GM18520 (cell line): Measurements from ENCODE around the gene GNAL.
"Not testable (repeated sequence)": the region's sequence is repeated elsewhere in the genome, so short reads cannot be mapped to it uniquely, and the experiment has no call there.

Experiments used
- ATAC-seq: cut with Tn5 transposase; IDR thresholded peaks from one replicate; pipeline ENCODE4 v1.9.1; 2021; ENCODE audit not compliant: unreplicated experiment

GNAL gene

DNA sequence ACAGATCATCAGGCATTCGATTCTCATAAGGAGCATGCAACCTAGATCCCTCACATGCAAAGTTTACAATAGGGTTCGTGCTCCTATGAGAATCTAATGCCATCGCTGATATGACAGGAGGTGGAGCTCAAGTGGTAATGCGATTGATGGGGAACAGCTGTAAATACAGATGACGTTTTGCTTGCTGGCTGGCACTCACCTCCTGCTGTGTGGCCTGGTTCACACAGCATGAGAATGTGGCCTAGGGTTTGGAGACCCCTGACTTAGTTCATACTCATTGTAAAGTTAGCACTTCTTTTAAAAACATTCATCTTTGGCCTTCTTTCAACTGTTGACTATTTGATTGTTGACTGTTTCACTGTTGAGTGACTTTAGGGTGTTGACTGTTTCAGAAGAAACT lies 153.5 kb downstream of the GNAL start:
- ATAC-seq, result no peak

DNA sequence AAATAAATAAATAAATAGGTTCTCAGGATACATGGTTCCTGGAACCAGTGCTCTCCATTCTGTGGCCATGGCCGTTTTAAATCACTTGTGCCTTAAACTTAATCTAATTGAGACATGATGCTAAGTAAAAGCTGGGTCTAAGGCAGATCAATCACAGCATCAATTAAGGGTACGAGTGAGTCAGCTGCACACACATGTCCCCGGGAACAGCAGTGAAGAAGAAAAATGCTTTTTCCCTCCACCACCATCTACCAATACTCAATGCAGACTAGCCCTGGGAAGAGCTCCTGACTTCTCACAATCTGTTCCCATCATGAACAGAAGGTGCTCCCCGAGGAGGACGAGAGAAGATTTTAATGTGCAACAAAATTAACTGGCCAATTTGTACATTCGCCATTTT lies 155.4 kb downstream of the GNAL start:
- no peak for ATAC-seq

DNA sequence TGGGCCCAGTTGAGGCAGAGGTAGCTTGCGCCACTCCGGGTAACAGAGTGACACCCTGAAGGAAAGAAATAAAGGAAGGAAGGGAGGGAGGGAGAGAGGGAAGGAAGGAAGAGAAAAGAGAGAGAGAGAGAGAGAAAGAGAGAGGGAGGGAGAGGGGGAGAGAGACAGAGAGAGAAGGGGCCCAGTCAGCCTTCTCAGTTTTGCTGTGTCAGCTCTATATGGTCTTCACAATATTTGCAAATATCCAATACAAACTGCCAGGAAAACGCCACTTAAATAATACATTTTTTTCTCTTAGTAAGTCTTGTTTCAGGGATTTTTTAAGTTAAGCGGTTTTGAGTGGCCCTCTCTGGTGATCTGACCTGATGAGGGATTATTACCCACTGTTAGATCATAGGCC lies 156.6 kb downstream of the GNAL start:
- no peak for ATAC-seq

DNA sequence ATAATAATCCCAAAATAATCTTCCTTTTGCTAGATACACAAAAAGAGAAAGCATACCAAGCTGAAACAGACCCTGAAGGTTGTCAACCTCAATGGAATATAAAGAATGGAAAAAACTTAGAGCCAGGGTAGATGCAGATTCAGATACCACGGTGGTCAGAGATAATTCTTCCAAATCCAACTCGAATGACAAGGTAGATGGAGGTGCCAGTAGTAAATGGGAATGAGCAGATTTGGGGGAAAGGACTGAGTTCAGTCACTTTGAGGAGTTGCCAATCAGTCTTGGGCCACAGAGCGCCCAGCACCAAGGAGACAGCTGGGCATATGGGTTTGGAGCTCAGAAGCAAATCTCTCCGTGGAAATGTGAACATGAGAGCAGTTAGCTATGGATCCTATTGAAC lies 158.7 kb downstream of the GNAL start:
- ATAC-seq, result no peak

DNA sequence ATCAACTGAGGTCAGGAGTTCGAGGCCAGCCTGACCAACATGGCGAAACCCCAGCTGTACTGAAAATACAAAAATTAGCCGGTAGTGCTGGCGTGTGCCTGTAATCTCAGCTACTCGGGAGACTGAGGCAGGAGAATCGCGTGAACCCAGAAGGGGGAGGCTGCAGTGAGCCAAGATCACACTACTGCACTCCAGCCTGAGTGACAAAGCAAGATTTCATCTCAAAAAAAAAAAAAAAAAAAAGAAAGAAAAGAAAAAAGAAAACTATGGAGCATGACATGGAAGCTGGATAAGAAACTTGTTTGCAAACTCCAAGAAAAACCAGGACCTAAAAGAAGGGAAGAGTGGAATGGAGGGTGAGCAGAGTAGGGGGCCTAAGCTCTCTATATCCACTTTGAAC lies 160.2 kb downstream of the GNAL start:
- ATAC-seq, result no peak

DNA sequence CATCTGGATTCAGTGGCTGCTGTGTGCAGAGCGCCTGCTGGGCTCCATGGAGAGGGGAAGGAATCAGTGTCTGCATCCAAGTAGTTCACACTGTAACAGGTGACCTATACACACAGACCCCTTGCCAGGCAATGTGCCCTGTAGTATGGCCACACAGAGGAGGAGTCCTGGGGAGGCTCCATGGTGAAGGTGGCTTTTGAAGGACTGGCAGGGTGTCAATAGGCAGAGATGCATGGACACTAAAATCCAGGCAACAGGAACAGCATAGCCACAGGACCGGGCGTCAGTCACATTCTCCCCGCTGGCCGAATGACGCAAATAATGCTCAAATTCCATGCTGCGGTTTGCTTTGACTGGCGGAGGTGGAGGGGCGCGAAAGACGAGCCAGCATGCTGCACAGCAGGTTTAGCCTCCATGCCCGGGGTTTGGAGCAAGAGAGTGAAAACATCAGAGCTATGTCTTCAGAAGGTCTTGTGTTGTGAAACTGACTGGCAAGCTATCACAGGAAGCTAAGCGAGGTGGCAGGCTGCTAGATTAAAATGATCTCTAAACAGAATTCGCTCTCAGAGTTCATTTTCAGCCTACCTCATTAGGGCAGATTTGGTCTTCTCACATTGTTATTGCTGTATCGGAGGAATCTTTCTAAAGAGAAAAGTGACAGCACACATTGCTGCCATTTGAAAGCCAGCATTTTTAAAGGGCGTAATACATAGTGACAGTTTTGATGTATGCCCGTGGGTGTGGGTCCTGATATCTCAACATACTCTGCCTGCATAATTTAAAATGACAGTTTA lies 161.0 kb downstream of the GNAL start:
- no peak for ATAC-seq

DNA sequence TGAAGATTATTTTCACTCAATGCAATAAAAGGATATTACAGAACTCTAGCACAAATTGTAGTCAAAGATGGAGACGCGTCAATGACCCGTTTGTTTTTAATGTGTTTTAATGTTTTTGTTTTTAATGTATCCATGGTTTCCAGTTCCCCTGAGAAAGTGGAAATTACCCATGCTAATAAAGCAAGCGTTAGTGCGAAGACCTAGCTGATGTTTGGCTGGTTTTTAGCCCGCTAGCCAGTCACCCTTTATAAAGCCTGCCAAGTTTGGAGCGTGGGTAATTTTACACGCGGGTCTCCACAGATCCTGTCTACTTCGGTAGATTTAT lies 161.7 kb downstream of the GNAL start:
- ATAC-seq, result peak; percentile 23

DNA sequence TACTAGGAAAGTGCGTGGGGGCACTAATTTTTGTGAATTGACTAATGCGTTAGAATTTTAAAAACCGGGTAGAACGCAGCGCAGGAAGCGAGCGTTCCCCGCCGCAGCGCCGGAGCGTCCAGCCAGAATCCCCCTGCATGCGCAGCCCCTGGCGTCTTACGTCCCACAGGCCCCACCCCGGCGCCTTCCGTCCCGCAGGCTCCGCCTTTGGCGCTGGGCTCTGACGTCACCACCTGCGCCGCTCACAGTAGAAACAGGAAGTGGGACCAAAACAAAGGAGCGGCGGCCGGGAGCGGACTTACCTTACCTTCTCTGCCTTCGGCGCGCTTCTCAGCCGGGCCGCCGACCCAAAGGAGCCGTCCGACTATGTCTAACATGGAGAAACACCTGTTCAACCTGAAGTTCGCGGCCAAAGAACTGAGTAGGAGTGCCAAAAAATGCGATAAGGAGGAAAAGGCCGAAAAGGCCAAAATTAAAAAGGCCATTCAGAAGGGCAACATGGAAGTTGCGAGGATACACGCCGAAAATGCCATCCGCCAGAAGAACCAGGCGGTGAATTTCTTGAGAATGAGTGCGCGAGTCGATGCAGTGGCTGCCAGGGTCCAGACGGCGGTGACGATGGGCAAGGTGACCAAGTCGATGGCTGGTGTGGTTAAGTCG lies 162.2 kb downstream of the GNAL start, which contains the start of gene CHMP1B:
Gene CHMP1B (plus strand): TSS at position 268 of the 660 bp plus-strand sequence. CDS start 99 bp downstream, at position 367.
- ATAC-seq, result peak; percentile 83

DNA sequence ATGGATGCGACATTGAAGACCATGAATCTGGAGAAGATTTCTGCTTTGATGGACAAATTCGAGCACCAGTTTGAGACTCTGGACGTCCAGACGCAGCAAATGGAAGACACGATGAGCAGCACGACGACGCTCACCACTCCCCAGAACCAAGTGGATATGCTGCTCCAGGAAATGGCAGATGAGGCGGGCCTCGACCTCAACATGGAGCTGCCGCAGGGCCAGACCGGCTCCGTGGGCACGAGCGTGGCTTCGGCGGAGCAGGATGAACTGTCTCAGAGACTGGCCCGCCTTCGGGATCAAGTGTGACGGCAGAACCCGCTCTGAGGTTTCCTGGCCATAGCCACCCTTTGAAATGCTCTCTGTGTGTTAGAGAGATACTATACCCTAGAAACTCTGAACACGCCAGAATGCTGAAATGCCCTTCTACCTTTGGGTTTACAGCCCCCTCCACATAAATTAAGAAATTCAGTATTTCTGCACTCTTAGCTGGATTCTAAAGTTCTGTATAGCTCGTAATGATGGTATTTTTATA lies 162.8 kb downstream of the GNAL start:
- no peak for ATAC-seq

DNA sequence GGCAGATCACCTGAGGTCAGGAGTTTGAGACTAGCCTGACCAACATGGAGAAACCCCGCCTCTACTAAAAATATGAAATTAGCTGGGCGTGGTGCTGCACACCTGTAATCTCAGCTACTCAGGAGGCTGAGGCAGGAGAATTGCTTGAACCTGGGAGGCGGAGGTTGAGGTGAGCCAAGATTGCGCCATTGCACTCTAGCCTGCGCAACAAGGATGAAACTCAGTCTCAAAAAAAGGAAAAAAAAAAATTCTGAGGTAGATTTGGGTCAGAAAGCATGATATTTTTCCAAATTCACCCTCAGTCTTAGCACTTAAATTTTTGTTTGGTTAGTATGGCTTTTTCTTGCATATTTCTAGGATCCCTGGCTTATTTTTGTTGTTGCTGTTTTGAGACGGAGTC lies 165.5 kb downstream of the GNAL start:
- ATAC-seq, result not testable (repeated sequence)

DNA sequence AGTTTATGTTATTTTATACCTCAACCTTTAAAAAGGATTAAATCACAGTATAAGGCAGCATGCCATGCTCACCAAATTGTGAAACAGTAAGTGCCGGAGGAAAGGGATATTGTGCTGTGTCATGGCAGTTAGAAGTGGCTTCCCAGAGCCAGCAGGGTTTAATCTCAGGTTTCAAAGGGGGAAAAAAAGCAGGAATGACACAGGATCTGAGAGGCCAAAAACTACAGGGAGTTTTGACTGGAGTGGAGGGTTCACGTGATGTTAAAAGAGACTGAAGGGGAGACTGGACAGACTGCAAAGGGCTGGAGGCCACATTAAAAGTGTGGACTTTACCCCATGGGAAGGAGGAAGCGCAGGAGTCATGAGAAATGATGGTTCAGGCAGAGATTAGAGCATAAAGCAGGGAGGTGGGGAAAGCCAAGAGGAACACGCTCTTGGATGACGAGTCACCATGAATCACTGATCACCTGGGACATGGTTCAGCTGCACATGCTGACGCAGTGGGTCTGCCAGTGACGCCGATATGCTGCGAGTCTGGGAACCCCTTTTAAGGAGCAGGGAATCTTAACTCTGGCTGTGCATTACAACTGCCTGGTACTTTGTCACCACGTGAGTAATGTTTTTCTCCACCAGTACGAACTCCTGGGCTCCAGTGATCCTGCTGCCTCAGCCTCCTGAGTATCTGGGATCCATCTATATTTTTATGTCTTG lies 168.3 kb downstream of the GNAL start:
- no peak for ATAC-seq

DNA sequence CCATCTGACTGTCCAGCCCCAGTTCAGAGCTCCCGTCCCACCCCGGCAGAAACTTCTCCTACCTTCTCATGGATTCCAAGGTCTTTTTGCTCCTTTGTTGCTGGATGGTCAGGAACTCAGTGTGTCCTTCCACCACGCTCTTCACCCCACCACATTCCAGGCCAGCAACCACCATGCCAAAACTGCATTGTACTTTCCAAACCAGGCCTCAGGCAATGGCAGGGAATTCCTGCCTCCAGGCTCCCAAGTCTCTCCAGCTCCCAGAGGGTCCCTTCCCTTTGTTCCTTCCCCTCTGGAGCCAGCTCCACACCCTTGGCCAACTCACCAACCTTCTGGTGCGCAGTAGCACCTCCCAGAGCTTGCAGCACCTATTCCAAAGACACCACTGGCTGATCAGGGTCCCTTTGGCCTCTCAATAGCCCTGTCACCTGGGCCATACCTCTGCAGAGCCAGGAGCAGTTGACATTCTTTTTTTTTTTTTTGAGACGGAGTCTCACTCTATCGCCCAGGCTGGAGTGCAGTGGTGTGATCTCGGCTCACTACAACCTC lies 170.3 kb downstream of the GNAL start:
- no peak for ATAC-seq

DNA sequence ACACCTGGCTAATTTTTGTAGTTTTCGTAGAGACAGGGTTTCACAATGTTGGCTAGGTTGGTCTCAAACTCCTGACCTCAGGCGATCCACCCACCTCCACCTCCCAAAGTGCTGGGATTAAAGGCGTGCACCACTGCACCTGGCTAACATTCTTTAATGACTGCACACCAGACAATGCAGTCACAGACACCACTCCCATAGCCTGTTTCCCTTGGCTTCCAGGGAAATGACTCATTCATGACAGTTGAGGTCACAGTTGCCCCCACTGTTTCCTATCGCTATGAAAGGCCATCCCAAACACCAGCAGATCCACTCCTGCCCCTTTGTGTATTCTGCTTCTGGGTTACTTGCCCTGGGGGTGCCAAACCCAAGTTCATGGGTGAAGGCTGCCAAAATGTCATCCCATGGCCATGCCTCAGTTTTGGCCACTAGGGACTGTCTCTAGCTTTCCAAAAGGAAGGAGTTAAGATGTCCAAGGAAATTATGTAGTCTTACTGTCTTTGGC lies 170.9 kb downstream of the GNAL start:
- no peak for ATAC-seq

DNA sequence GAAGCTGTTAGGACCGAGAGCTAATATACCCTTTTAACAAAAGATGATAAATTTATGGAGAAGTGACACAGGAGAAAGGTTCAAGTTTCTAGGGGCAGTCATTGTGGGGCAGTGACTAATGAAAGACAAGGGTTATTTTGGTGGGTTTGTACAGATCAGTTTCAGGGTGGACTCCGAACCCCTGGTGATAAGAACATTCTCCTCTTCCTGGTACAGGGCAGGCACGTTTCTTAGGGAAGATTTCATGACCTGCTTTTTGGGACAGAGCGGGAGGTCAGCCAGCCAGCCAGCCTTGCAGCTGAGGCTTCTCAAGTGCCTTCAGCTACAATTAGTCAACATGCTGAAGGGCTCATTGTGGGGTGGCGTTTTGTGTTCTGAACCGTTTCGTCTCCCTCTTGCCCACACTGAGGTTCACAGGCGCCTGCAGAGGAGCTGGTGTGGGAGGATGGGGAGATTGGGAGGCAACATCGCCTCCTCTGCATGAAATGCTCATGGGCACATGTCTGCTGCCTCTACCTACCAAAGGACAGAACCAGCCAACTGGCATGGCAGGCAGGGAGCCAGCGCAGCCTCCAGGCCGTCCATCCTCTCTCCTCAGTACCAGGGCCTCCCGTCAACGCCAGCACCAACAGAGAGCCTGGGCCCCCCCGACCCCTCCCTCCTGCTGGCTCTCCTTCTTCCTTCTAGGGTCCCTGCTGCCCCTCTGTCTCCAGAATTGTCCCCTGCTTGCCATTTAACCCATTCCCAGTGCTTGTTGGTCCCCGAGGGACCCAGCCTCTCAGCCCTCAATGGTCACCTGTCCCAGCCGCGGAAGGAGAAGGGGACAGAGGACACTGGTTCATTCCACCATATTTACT lies 171.8 kb downstream of the GNAL start:
- ATAC-seq, result no peak

DNA sequence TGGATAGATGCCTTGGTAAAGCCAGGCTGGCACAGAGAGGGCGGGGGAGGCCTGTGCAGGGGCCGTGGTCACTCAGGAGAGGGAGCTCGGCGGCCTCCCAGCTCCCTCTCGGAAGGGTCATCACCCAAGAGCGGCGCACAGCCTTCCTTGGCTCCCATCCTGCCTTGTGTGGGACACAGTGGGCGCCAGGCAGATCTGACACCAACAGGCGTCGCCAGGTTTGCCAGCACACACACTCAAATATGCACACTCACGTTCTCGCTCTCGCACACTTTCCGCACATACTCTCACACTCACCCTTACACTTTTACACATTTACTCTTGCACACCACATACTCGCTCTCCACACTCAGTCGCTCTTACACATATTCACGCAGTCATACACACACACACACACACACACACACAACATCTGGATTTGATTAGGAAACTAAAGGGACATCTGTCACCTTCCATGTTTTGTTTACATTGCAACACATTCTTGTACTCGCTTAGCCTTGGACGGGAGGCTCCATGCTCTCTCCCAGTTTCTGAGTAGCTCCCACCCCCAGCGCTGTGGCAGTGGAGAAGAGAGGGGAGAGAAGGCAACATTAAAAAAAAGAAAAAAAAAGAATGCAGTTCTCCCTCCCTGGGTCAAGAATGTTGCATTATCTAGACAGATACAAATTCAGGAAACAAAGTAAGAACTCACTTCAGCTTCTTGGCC lies 172.7 kb downstream of the GNAL start:
- ATAC-seq, result no peak

DNA sequence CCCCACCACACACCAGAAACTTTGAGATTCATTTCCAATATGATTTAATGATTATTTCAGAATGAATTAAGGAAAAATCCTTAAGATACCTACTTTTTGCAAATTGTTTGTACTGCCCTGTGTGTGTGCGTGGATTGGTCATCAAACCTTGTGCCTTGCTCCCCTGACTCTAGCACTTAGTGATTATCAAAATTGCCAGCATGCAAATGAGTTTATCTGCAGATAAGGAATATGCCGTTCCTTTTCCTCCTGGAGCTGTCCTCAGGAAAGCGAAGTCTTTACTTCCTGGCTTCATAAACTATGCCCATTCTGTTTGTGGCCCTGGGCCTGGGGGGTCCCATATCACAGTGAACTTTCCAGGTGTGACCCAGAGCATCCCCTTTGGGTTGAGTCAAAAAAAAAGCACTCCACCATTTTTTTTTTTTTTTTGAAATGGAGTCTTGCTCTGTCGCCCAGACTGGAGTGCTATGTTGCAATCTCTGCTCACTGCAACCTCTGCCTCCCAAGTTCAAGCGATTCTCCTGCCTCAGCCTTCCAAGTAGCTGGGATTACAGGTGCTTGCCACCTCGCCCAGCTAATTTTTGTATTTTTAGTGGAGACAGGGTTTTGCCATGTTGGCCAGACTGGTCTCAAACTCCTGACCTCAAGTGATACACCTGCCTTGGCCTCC lies 173.5 kb downstream of the GNAL start:
- ATAC-seq, result no peak

DNA sequence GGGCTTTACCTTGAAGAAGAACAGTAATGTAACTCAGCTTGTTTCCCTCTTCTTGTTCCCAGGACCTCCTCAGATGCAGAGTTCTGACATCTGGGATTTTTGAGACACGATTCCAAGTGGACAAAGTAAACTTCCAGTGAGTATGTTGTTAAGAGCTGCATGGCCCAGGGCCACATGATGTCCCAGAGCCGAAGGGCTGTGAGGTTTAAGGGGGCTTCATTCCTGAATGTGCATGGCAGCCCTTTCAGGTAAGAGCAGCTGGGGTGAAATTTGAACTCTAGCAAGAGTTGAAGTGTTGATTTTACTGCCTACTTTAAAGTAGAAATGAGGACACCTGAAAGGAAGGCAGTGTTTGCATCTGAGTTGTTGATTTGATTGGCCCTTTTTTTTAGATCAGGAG lies 175.4 kb downstream of the GNAL start:
- no peak for ATAC-seq

DNA sequence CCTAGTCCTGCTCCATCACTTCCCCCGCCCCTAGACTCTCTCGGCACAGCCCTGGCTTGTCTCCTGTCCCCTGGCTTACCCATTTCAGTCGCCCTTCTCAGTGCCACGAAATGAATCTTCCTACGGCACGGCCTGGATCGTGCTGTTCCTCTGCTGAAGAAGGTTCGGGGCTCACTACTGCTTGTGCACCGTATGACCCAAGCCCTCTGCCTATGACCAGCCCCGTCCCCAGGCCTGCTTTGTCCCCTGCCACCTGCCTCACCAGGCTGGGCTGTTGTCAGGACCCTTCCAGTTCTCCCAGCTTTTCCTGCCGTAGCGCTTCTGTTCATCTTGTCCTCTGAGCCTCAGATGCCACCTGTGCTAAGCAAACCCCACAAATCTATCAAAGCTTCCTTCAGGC lies 176.0 kb downstream of the GNAL start:
- no peak for ATAC-seq

DNA sequence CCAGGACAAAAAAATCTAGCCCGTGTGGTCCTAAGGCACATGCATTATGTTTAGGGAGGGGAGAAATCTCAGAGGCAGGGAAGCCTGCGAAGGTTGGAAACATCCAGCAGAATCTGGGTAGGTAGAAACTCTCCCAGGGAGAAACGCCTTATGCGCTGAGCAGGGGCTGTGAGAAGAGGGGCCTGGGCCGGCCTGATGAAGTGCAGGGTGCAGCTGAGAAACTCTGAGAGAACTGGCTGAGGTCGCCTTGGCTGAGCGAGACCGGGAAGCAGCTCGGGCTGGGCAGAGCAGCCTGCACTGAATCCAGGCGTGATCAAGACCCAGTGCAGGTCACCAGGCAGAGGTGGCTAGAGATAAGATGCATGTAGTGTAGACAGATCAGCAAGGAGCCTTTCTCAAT lies 177.3 kb downstream of the GNAL start:
- no peak for ATAC-seq
